ENCODE measurements around the gene XIRP2.
A peak's percentile ranks its signal among the peaks of the same experiment; 100 is the strongest.

The XIRP2 gene

DNA sequence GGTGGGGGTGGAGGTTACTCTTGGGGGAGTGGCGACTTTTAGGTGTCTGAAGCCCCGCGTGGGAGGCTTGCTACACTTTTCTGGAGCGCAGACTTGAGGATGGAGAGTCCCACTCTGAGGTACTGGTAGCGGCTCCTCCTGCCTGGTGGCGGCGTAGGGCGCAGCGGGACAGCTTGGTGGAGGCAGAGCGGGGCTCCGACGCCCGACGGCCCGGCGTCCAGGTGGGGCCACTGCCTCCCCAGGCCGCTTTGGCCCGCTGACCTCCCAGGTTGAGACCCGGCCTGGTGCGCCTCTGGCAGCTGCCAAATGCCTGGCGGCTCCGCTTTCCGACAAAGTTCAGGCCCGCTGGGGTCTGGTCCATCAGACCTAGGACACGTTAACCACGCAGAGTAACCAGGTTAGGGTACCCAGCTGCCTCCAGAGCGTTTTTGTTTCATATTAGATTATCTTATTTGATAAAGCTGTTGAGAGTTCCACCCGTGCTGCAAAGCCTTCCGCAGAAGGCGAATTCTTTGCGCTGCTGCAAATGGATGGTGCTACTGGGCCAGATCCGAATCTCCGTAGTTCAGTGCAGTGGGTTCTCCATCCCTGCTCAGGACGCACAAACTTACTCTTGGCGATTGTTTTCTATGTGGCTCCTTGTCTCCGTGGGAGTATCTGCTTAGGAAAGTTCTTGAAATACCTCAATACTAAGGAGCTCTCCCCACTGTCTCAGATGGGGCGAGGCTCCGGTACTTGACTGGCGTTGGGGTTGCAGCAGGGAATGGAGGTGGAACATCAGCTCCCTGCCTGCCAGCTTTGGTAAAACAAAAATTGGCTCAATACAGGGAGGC, 405.9 kb downstream of the XIRP2 start:
- no peaks in the 10 kb centered on the region for H3K36me3 ChIP-seq (ENCODE audit: control insufficient read depth, insufficient read depth, low read length)
- TF ChIP-seq, protein P1, sequence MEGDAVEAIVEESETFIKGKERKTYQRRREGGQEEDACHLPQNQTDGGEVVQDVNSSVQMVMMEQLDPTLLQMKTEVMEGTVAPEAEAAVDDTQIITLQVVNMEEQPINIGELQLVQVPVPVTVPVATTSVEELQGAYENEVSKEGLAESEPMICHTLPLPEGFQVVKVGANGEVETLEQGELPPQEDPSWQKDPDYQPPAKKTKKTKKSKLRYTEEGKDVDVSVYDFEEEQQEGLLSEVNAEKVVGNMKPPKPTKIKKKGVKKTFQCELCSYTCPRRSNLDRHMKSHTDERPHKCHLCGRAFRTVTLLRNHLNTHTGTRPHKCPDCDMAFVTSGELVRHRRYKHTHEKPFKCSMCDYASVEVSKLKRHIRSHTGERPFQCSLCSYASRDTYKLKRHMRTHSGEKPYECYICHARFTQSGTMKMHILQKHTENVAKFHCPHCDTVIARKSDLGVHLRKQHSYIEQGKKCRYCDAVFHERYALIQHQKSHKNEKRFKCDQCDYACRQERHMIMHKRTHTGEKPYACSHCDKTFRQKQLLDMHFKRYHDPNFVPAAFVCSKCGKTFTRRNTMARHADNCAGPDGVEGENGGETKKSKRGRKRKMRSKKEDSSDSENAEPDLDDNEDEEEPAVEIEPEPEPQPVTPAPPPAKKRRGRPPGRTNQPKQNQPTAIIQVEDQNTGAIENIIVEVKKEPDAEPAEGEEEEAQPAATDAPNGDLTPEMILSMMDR (IDR thresholded peaks at IDR 0.05; ENCODE audit: insufficient read depth, low read length, poor library complexity, severe bottlenecking) = no peak
- H3K27me3 ChIP-seq (replicated peaks; ENCODE audit: control insufficient read depth, insufficient read depth, low read length) = no peaks in the 10 kb centered on the region; the same call in 1 of the 2 replicates
- H3K4me3 ChIP-seq (replicated peaks; ENCODE audit: low read depth, low read length) = no peak overlapping the region
- DNase-seq (ENCODE audit: extremely low read depth, insufficient read length) = peak; percentile 4

GRCh38 chr2:167294776-167295140, 406.5 kb downstream of the XIRP2 start:
- Histone ChIP-seq H3K36me3 (ENCODE audit: control insufficient read depth, insufficient read depth, low read length) (no peaks in the 10 kb centered on the region), H3K4me3 (replicated peaks; ENCODE audit: low read depth, low read length) (no peak overlapping the region), H3K27me3 (replicated peaks; ENCODE audit: control insufficient read depth, insufficient read depth, low read length) (no peaks in the 10 kb centered on the region; the same call in 1 of the 2 replicates)
- TF ChIP-seq, protein P1 (IDR thresholded peaks at IDR 0.05; ENCODE audit: insufficient read depth, low read length, poor library complexity, severe bottlenecking) = no peak
- DNase-seq (ENCODE audit: extremely low read depth, insufficient read length) = no peak

GRCh38 chr2:167297292-167297691, 409.0 kb downstream of the XIRP2 start:
- Histone ChIP-seq H3K27me3 (replicated peaks; ENCODE audit: control insufficient read depth, insufficient read depth, low read length) (no peaks in the 10 kb centered on the region; the same call in 1 of the 2 replicates), H3K36me3 (ENCODE audit: control insufficient read depth, insufficient read depth, low read length) (no peaks in the 10 kb centered on the region), H3K4me3 (replicated peaks; ENCODE audit: low read depth, low read length) (no peak overlapping the region)
- TF ChIP-seq, protein P1 (IDR thresholded peaks at IDR 0.05; ENCODE audit: insufficient read depth, low read length, poor library complexity, severe bottlenecking) = no peak
- no peak for DNase-seq (ENCODE audit: extremely low read depth, insufficient read length)

- H3K27me3 ChIP-seq (replicated peaks; ENCODE audit: control insufficient read depth, insufficient read depth, low read length) = no peaks in the 10 kb centered on the region; the same call in 1 of the 2 replicates
- no peaks in the 10 kb centered on the region for H3K36me3 ChIP-seq (ENCODE audit: control insufficient read depth, insufficient read depth, low read length)
- TF ChIP-seq, protein P1 (IDR thresholded peaks at IDR 0.05; ENCODE audit: insufficient read depth, low read length, poor library complexity, severe bottlenecking) = no peak
- H3K4me3 ChIP-seq (replicated peaks; ENCODE audit: low read depth, low read length) = no peak overlapping the region
- no peak for DNase-seq (ENCODE audit: extremely low read depth, insufficient read length)
These were observed 409.7 kb downstream of the XIRP2 start for GRCh38 chr2:167298017-167298416.
